SK-N-DZ (cell line): ENCODE data around the gene COL4A2.

ENCODE experiments used
- DNase-seq: peaks from one replicate; pipeline ENCODE4 v3.0.0-alpha.2; 2015; ENCODE audit warnings: low spot score

COL4A2 gene

GRCh38 chr13:110419381-110419791, 112.3 kb downstream of the COL4A2 start:
- DNase-seq: no peak

DNA sequence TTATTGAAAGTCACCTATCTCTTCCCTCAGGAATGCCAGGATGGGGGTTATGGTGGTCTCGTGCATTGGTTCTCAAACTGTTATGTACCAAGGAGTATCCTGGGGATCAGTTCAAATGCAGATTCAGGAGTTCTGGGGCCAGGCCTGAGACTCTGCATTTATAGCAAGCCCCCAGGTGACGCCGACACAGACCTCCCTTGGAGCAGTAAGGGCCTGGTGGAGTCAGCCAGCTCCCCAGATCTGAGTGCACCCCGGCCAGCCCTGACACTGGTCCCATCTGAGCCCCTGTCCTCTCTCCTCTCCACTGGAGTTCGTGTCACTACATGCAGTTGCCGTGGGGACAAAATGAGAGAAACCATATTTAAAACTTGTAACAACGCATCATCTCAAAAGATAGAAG, 112.9 kb downstream of the COL4A2 start:
- DNase-seq: no peak

GRCh38 chr13:110420626-110421025, 113.5 kb downstream of the COL4A2 start:
- DNase-seq: no peak

DNA sequence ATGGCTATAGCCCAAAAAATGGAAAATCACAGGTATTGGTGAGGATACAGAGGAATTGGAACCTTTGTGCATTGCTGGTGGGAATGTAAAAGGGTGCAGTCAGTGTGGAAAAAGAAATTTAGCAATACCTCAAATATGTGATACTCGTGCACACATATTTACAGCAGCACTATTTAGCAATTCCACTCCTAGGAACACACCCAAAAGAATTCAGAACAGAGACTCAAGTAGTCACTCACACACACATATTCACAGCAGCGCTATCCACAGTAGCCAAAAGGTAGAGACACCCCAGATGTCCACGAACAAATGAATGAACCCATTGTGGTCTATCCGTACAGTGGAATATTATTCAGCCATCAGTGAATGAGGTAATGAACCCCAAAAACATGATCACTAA, 114.0 kb downstream of the COL4A2 start:
- no peak for DNase-seq

DNA sequence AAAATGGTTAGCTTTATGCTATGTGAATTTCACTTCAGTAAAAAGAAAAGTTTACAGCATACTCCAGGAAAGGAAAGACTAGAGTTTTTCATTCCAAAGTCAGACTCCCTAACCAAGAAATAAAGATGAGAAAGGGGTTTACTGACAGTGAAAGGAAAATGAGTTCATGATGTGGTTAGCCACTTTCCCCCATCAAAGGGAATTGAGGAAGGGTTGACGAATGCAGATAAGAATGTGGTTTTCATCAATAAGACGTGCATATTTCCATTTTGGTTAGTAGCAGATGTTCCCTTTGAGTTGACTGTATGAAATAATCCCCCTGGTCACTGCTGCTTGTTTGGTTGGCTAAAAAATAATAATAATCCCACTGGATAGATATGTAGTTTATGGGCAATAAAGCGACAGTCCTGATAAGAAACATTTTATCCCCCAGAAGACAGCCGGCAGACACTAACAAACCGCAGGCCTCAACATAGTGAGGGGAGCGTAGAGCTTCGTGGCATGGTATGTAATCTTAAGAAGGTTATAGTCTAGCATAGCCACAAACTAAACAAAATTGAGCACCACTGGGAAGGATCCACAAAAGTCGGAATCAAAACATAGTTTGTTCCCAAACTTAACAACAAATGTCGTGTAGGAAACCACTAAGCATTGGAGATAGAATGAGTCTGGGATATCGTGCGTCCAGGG, 114.8 kb downstream of the COL4A2 start:
- DNase-seq: no peak

DNA sequence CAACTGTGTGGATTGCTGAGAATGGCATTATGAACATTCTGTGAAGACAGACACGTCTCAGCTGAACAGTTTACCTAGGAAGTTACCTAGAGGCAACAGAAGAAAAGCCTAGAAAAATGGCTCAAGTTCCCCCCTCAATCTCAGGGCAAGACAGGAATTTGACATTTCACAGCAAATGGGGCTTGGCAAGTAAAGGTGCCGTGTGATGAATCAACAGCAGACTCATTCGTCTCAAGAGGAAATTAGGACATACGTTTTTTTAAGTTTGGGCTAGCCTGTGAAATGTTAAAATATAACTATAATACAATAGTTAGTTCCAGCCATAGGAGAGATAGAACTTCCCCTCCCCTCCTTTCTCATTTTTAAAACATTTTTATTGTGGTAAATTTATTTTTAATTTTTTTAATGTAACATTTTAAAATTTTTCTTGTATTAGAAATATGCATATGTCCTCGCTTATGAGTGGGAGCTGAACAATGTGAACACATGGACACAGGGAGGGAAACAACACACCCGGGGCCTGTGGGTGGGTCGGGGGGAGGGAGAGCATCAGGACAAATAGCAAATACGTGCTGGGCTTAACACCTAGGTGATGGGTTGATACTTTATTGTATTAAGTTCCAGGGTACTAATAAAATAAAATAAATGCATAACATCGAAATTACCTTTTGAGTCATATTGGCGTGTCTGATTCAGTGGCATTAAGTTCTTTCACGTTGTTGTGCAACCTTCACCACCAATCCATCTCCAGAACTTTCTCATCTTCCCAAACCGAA, 116.0 kb downstream of the COL4A2 start:
- DNase-seq: no peak

DNA sequence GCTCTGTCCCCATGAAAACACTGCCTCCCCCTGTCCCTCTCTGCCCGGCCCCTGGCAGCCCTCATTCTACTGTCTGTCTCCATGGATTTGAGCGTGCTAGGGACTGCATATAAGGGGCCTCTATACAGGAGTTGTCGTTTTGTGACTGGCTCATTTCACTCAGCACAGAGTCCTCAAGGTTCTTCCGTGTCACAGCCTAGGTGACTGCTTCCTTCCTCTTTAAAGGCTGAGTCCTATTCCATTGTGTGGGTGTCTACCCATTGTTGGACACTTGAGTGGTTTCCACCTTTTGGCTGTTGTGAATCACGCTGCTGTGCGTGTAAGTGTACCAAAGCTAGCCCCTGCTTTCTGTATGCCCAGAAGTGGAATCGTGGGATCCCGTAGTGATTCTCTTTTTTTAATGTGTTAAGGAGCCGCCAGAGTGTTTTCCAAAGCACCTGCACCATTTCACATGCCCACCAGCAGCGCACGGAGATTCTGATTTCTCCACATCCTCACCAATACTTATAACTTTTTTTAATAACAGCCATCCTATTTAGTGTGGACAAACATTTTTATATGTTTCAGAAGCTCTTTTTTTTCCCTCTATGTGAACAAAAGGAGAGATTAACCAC, 116.7 kb downstream of the COL4A2 start:
- no peak for DNase-seq

GRCh38 chr13:110424569-110425443, 117.7 kb downstream of the COL4A2 start:
- DNase-seq: no peak

GRCh38 chr13:110425444-110425780, 118.3 kb downstream of the COL4A2 start:
- no peak for DNase-seq

GRCh38 chr13:110426735-110427134, 119.7 kb downstream of the COL4A2 start:
- DNase-seq: no peak

DNA sequence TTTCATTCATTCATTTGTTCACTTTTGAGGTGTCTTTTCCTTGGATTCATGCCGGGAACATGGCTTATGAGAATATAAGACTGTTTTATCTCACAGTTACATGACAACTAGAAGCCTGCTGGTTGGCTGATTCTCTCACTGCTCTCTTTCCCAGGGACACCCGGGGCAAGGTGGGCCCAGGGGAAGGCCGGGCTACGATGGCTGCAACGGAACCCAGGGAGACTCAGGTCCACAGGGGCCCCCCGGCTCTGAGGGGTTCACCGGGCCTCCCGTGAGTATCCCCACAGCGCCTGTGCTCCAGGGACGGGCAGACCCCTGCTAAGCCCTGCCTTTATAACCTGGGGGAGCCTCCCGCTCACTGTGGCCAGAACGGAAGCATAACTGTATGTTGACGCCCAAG, 121.2 kb downstream of the COL4A2 start:
- DNase-seq: no peak

DNA sequence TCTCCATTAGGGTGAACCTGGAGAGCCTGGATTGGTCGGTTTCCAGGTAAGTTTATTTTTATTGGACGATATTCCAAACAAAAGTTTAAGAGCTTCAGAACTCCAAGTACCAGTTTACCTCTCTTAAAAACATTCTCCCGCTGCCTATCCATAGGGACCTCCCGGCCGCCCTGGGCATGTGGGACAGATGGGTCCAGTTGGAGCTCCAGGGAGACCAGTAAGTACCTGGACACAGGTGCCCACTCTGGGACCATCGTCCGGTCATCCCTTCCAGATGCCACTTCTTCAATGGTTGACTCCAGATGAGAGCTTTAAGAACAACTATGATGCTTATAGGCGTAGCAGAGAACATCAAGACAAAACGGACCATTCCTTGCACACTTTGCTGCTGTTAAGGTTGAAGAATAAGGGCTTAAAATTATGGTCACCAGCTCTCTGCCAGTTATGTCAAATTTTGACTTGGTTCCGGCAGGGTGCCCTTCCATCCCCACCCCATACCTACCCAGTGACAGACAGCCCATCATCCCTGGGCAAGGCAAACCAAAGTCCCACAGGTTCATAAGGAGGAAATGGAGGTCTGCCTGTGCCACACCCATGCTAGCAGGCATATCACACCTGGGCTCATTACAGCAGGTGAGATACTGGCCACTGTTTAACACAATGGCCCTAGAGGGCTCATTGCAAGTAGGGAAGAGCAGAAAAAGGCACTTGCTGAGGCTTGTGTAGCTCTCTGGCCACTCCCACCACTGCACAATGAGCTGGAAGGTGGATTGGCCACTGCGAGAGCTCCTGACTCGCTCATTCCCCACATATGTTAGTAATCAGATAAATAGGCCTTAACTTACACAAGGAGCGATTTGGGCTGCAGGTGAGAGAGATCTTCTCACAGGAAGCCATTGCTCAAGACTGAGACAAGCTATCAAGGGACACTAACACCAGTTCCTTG, 123.6 kb downstream of the COL4A2 start:
- no peak for DNase-seq

DNA sequence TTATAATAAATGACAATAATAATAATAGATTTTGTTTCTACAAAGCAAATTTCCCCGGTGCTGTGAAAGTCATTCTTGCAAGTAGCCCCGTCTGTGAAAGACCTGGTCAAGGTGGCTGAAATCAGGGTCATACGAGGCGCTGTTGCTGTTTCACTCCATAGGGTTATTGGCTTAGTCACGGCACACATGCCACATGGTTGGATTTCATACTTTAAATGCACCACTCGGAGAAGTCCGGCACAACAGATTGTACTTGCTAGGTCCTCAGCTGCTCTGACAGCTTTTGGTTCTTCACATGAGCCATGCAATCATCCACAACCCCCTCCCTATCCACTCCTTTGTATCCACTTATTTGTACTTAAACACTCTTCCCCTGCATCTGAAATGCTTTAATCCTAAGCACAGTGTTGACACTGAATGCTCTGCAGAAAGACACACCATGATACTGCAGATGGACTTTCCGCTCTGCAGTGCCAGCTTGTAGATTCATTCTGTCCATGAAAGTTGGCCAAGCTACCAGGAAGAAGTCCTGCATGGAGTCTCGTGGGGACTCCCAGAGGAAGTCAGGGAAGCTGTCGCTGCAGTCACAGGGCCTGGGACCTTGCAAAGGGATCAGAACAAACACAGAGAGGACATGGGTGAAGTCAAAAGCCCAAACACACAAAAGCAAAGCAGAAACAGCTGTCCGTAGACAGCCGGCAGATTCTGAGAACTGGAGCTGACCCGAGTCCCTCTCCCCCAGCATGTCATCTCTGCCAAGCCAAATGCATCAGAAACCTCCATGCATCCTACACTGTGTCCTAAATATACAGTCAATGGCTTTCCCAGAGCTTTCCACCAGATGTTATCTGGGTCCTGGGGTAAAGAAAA, 124.6 kb downstream of the COL4A2 start:
- DNase-seq: peak; percentile 72

DNA sequence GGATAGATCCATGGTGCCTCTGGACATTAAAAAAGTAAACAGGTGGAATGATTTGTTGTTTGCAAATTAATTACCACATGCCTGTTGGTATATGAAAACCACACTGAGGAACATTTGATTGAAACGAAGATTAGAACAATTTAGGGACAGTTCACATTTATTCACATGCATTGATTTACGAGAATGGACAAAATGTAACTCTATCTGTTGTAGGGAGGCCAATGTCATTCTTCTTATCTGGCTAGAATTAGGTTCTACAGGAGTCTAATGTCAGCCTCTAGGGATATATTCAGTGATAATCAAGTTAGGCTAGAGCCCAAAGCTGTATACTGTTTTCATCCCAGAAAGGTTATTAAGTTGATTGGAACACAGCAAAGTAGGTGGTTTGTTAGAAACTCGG, 125.4 kb downstream of the COL4A2 start:
- peak; percentile 94 for DNase-seq

DNA sequence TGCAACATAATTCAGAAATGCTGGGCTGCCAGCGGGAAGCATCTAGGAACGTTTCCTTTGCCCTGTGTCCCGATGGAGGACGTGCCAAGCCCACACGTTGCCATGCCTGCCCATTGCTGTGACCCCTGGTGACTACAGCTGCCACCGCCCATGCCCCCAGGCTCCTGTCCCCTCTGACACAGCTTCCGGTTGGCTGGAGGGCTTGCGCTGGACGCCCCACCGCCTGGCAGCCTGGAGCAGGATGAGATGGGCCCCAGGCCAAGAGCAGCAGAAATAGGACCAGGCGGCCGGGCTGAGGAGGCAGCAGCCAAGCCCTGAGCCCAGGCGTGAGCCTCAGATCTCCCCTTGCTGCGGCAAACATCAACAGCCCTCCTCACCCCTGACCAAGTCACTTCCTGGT, 125.9 kb downstream of the COL4A2 start:
- peak; percentile 56 for DNase-seq

- DNase-seq: no peak
These were observed 127.5 kb downstream of the COL4A2 start for GRCh38 chr13:110434629-110435028.

- DNase-seq: no peak
These were observed 128.2 kb downstream of the COL4A2 start for GRCh38 chr13:110435331-110435730.

DNA sequence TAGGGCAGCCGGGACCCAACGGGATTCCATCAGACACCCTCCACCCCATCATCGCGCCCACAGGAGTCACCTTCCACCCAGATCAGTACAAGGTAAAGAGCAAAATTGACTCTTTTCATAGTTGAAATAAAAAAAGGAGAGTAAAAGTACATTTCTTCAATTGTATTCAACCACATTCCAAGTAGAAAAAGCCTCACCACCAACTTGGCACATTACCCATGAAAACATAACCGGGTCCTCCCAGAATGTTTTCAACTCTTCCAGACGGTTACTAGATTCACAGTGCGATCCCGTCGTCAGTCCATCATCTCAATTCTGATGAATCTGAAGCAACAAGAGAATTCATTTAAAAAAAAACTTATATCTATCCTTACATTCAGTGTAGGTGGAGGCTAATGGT, 129.2 kb downstream of the COL4A2 start:
- DNase-seq: no peak

GRCh38 chr13:110436786-110437370, 129.8 kb downstream of the COL4A2 start:
- no peak for DNase-seq
